Measurements from ENCODE around the gene ODC1. TPM values are rescaled to one million over a fixed set of nuclear protein-coding genes. Genes with fewer than 3 reads are reported as not detected.

ODC1 gene
- total RNA-seq, 2 donors from 2014 or later = 104 to 123 TPM

DNA sequence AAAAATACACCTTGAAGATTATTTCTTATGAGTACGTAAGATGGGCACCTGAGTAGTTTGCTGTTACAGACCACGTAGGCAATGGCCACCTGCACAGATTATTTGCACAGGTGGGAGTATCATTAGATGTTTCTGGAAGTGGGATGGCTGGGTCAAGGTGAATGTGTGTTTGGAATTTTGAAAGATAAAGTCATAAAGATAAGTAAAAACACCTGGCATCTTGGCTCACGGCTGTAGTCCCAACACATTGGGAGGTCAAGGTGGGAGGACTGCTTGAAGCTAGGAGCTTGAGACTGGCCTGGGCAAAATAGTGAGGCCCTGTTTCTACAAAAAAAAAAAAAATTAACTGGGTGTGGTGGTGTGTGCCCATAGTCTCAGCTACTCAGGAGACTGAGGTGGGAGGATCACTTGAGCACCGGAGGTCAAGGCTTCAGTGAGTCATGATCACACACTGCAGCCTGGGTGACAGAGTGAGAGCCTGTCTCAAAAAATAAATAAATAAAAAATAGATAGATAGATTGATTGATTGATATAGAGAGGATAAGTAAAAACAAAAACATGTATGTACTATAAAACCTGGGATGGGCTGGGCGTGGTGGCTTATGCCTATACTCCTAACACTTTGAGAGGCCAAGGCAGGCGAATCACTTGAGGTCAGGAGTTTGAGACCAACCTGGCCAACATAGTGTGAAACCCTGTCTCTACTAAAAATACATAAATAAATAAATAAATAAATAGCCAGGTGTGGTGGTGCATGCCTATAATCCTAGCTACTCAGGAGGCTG lies 30.4 kb downstream of the ODC1 start:
- Histone ChIP-seq H3K4me1 (ENCODE audit: control insufficient read depth in 1 of 2, low read depth in 2 of 2) (peaks cover 0 to 19% of the 10 kb centered on the region in 2 donors), H3K4me3 (no peak overlapping the region), H3K9me3 (no peaks in the 10 kb centered on the region), H3K27me3 (replicated peaks; ENCODE audit: insufficient read depth) (no peaks in the 10 kb centered on the region), H3K36me3 (no peaks in the 10 kb centered on the region), H3K27ac (no peak overlapping the region)
- DNase-seq (ENCODE audit: low spot score) (no peak), ATAC-seq (ENCODE audit: insufficient number of reproducible peaks, low FRiP score, low read depth) (no peak)
- TF ChIP-seq, protein P1, sequence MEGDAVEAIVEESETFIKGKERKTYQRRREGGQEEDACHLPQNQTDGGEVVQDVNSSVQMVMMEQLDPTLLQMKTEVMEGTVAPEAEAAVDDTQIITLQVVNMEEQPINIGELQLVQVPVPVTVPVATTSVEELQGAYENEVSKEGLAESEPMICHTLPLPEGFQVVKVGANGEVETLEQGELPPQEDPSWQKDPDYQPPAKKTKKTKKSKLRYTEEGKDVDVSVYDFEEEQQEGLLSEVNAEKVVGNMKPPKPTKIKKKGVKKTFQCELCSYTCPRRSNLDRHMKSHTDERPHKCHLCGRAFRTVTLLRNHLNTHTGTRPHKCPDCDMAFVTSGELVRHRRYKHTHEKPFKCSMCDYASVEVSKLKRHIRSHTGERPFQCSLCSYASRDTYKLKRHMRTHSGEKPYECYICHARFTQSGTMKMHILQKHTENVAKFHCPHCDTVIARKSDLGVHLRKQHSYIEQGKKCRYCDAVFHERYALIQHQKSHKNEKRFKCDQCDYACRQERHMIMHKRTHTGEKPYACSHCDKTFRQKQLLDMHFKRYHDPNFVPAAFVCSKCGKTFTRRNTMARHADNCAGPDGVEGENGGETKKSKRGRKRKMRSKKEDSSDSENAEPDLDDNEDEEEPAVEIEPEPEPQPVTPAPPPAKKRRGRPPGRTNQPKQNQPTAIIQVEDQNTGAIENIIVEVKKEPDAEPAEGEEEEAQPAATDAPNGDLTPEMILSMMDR (IDR thresholded peaks at IDR 0.05) = no peak

GRCh38 chr2:10415640-10416039 lies 32.5 kb downstream of the ODC1 start:
- TF ChIP-seq, protein P1 (IDR thresholded peaks at IDR 0.05) = no peak
- H3K36me3 ChIP-seq = no peaks in the 10 kb centered on the region
- H3K4me3 ChIP-seq = no peak overlapping the region
- no peak overlapping the region for H3K27ac ChIP-seq
- no peaks in the 10 kb centered on the region for H3K27me3 ChIP-seq (replicated peaks; ENCODE audit: insufficient read depth)
- no peaks in the 10 kb centered on the region for H3K9me3 ChIP-seq
- peaks cover 0 to 19% of the 10 kb centered on the region in 2 donors for H3K4me1 ChIP-seq (ENCODE audit: control insufficient read depth in 1 of 2, low read depth in 2 of 2)
- ATAC-seq (ENCODE audit: insufficient number of reproducible peaks, low FRiP score, low read depth) = no peak
- no peak for DNase-seq (ENCODE audit: low spot score)

DNA sequence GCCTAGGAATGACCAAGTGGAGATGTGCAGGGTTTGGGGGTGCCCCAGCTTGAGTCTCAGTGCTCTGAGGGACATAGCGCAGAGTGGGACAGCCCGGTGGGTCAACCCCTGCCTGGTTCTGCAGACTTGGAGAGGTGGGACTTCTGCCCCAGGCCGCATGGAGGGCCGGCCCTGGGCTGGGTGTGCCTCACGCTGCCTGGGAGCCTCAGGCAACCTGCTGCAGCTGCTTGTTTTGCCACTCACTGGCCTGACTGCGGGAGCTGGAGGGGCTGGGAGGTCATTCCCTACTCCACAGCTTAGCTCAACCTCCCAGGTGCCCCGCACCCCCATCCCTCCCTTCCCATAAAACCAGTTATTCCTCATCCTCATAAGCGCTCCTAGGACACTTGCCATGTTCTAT lies 33.1 kb downstream of the ODC1 start:
- no peaks in the 10 kb centered on the region for H3K27me3 ChIP-seq (replicated peaks; ENCODE audit: insufficient read depth)
- H3K9me3 ChIP-seq = no peaks in the 10 kb centered on the region
- TF ChIP-seq, protein P1 (IDR thresholded peaks at IDR 0.05) = no peak
- no peaks in the 10 kb centered on the region for H3K36me3 ChIP-seq
- H3K27ac ChIP-seq = no peak overlapping the region
- no peak overlapping the region for H3K4me3 ChIP-seq
- H3K4me1 ChIP-seq (ENCODE audit: control insufficient read depth in 1 of 2, low read depth in 2 of 2) = peaks cover 0 to 19% of the 10 kb centered on the region in 2 donors
- ATAC-seq (ENCODE audit: insufficient number of reproducible peaks, low FRiP score, low read depth) (no peak), DNase-seq (ENCODE audit: low spot score) (no peak)

- DNase-seq (ENCODE audit: low spot score) = no peak
- Histone ChIP-seq H3K4me3 (no peak overlapping the region), H3K27ac (no peak overlapping the region), H3K9me3 (no peaks in the 10 kb centered on the region), H3K36me3 (no peaks in the 10 kb centered on the region), H3K4me1 (ENCODE audit: control insufficient read depth in 1 of 2, low read depth in 2 of 2) (peaks cover 0 to 19% of the 10 kb centered on the region in 2 donors), H3K27me3 (replicated peaks; ENCODE audit: insufficient read depth) (no peaks in the 10 kb centered on the region)
- ATAC-seq (ENCODE audit: insufficient number of reproducible peaks, low FRiP score, low read depth) = no peak
- TF ChIP-seq, protein P1 (IDR thresholded peaks at IDR 0.05) = no peak
Observed at GRCh38 chr2:10414591-10414990, 33.5 kb downstream of the ODC1 start.

GRCh38 chr2:10413991-10414451 lies 34.1 kb downstream of the ODC1 start:
- Histone ChIP-seq H3K27me3 (replicated peaks; ENCODE audit: insufficient read depth) (no peaks in the 10 kb centered on the region), H3K36me3 (no peaks in the 10 kb centered on the region), H3K9me3 (no peaks in the 10 kb centered on the region), H3K27ac (peak overlapping the region in 1 of 2 donors; percentile 53), H3K4me1 (ENCODE audit: control insufficient read depth in 1 of 2, low read depth in 2 of 2) (peaks cover 4 to 23% of the 10 kb centered on the region in 2 donors), H3K4me3 (no peak overlapping the region)
- ATAC-seq (ENCODE audit: insufficient number of reproducible peaks, low FRiP score, low read depth) (no peak), DNase-seq (ENCODE audit: low spot score) (no peak)
- TF ChIP-seq, protein P1 (IDR thresholded peaks at IDR 0.05) = no peak

All from thoracic aorta (tissue), 2 donors.